Activated CD4-positive, alpha-beta T cell treated with anti-CD3 and anti-CD28 coated beads for 36 hours (primary cell): ENCODE results near the gene PSMD8. TPM values are rescaled to one million over a fixed set of nuclear protein-coding genes. Genes with fewer than 3 reads are reported as not detected.
"Not testable (repeated sequence)": the region's sequence is repeated elsewhere in the genome, so short reads cannot be mapped to it uniquely, and the experiment has no call there.

Experiments used
- ATAC-seq: fragments of 200-7000 bp; cut with Tn5 transposase; one replicate; pipeline ENCODE4 v1.10.0; 2021; ENCODE audit warnings: mild to moderate bottlenecking, moderate library complexity
- CTCF ChIA-PET: fragments of 350-600 bp; sonication (Branson Sonifier 250); formaldehyde crosslinking; loops from one replicate; lab custom pipeline; 2021; ENCODE audit warnings: antibody characterized with exemption; lab: Charles Lee
- POLR2A ChIA-PET: fragments of 350-600 bp; sonication (Branson Sonifier 250); formaldehyde crosslinking; loops from one replicate; lab custom pipeline; 2021; ENCODE audit warnings: antibody characterized with exemption, inconsistent platforms; lab: Charles Lee
- DNase-seq: peaks from one replicate; pipeline ENCODE4 v3.0.0-alpha.2; 2020
- H3K27ac Mint-ChIP-seq: one replicate; pipeline ENCODE4 v1.8.0; 2021; ENCODE audit warnings: mixed read lengths
- H3K27me3 Mint-ChIP-seq: one replicate; pipeline ENCODE4 v1.8.0; 2021; ENCODE audit warnings: mixed read lengths
- H3K36me3 Mint-ChIP-seq: one replicate; pipeline ENCODE4 v1.8.0; 2021; ENCODE audit warnings: low read depth, mixed read lengths
- H3K4me1 Mint-ChIP-seq: one replicate; pipeline ENCODE4 v1.8.0; 2021; ENCODE audit warnings: mixed read lengths
- H3K4me3 Mint-ChIP-seq: one replicate; pipeline ENCODE4 v1.8.0; 2021; ENCODE audit warnings: mild to moderate bottlenecking, moderate library complexity, mixed read lengths
- H3K9me3 Mint-ChIP-seq: one replicate; pipeline ENCODE4 v1.8.0; 2021; ENCODE audit warnings: low read depth, mixed read lengths
- intact Hi-C, 2 experiments: fragments of 100-400 bp; cut with DNase I in 1 of 2; cut with micrococcal nuclease in 1 of 2; formaldehyde crosslinking; loops; one replicate each; pipeline versions ENCODE4 v1.14.2 to v1.15.1; 2022 to 2024; cut with DNase I, micrococcal nuclease
- total RNA-seq, 2 experiments: library from RNA; stranded (reverse); gene quantifications; one replicate each; pipeline ENCODE4 v1.2.3, GENCODE V29; 2021

Gene PSMD8
- total RNA-seq, 2 experiments from 2014 or later, result 219 to 275 TPM

- intact Hi-C loops, result loop anchor here (1.0 to 2.0 kb wide), 6 partner anchors 12 to 98 kb away; partner anchors contain the start of genes PSMD8 (in 1 of the 2), SPINT2 (in 1 of the 2) and YIF1B (in 1 of the 2)
- Mint-ChIP-seq H3K27ac (peak overlapping the region; percentile 55), H3K9me3 (no peaks in the 10 kb centered on the region), H3K4me1 (peaks cover 9% of the 10 kb centered on the region), H3K27me3 (peaks cover 22% of the 10 kb centered on the region), H3K4me3 (peak overlapping the region; percentile 76), H3K36me3 (no peaks in the 10 kb centered on the region)
- DNase-seq (peak; percentile 94), ATAC-seq (peak; percentile 81)
- ChIA-PET CTCF (interaction anchor here (0.5 to 1.4 kb wide), 3 partner anchors 12 to 468 kb away, joined by 3 to 7 read pairs (median 5); partner anchors contain the start of gene PSMD8), POLR2A (interaction anchor here (1.0 kb wide), 1 partner anchor 12 kb away, joined by 7 read pairs; the partner anchor contains the start of gene PSMD8)
Observed at GRCh38 chr19:38362076-38362945, 12.1 kb upstream of the PSMD8 start.

- Mint-ChIP-seq H3K27me3 (peaks cover 23% of the 10 kb centered on the region), H3K4me3 (peak overlapping the region; percentile 76)
- H3K9me3 Mint-ChIP-seq, DNase-seq, H3K36me3 Mint-ChIP-seq, H3K4me1 Mint-ChIP-seq, ATAC-seq, H3K27ac Mint-ChIP-seq, POLR2A ChIA-PET: not testable (repeated sequence)
- CTCF ChIA-PET, result interaction anchor here (0.5 kb wide), 1 partner anchor 468 kb away, joined by 5 read pairs; no protein-coding TSS in a partner anchor
- intact Hi-C loops, result loop anchor here (1.0 to 2.0 kb wide), 6 partner anchors 11 to 99 kb away; partner anchors contain the start of genes PSMD8 (in 1 of the 2), SPINT2 (in 1 of the 2) and YIF1B (in 1 of the 2)
Observed at GRCh38 chr19:38362946-38363688, 11.3 kb upstream of the PSMD8 start.

DNA sequence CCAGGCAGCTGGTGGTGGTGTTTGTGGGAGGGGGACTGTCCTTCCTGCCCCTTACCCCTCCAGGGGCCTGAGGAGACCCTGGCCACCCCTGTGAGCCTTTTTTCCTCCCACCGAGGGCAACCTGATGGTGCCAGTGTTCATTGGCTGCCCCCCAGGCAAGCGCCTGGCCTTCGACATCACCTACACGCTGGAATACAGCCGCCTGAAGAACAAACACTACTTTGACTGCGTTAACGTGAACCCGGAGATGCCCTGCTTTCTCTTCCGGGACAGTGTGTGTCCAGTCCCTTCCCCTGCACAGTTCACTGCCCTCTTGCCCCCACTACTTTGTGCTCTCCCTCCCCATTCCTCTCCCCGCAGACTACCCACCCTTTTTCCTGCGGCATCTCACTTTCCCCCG is 7.3 kb upstream of the PSMD8 start:
- Mint-ChIP-seq H3K36me3 (no peaks in the 10 kb centered on the region), H3K27ac (no peak overlapping the region), H3K27me3 (peaks cover 14% of the 10 kb centered on the region), H3K4me1 (peaks cover 3% of the 10 kb centered on the region), H3K9me3 (no peaks in the 10 kb centered on the region), H3K4me3 (no peak overlapping the region)
- CTCF ChIA-PET, result no interaction called here
- POLR2A ChIA-PET, result no interaction called here
- intact Hi-C loops, result no loop called here
- no peak for ATAC-seq
- no peak for DNase-seq

DNA sequence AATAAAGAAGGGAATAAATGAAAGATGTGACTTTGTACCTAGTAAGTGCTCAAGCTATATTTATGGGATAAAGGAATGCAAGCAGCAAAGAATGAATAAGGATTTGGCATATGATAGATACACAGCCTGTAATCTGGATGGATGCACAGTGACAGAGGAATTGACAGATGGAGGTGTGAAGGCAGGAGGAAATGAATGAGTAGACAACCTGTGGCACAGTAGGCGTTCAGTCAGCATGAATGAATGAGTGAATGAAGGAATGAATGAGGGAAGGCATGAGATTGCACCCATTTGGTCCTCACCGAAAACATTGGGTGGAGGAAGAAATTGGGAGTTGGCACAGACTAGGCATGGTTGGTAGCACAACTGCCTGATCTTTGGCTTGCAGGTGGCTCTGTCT is 4.8 kb upstream of the PSMD8 start:
- peaks cover under 1% of the 10 kb centered on the region for H3K36me3 Mint-ChIP-seq
- CTCF ChIA-PET, result no interaction called here
- H3K4me1 Mint-ChIP-seq, result peaks cover 4% of the 10 kb centered on the region
- no peaks in the 10 kb centered on the region for H3K9me3 Mint-ChIP-seq
- POLR2A ChIA-PET, result no interaction called here
- no peak overlapping the region for H3K27ac Mint-ChIP-seq
- ATAC-seq, result no peak
- H3K27me3 Mint-ChIP-seq, result peaks cover 14% of the 10 kb centered on the region
- DNase-seq, result no peak
- intact Hi-C loops, result no loop called here
- no peak overlapping the region for H3K4me3 Mint-ChIP-seq

GRCh38 chr19:38370299-38370698 is 4.1 kb upstream of the PSMD8 start:
- Mint-ChIP-seq H3K27ac (no peak overlapping the region), H3K27me3 (peaks cover 14% of the 10 kb centered on the region), H3K4me1 (peaks cover 9% of the 10 kb centered on the region), H3K36me3 (peaks cover 6% of the 10 kb centered on the region), H3K4me3 (no peak overlapping the region), H3K9me3 (no peaks in the 10 kb centered on the region)
- no peak for ATAC-seq
- intact Hi-C loops, result no loop called here
- POLR2A ChIA-PET, result no interaction called here
- CTCF ChIA-PET, result interaction anchor here (0.6 kb wide), 1 partner anchor 217 kb away, joined by 4 read pairs; no protein-coding TSS in a partner anchor
- no peak for DNase-seq

DNA sequence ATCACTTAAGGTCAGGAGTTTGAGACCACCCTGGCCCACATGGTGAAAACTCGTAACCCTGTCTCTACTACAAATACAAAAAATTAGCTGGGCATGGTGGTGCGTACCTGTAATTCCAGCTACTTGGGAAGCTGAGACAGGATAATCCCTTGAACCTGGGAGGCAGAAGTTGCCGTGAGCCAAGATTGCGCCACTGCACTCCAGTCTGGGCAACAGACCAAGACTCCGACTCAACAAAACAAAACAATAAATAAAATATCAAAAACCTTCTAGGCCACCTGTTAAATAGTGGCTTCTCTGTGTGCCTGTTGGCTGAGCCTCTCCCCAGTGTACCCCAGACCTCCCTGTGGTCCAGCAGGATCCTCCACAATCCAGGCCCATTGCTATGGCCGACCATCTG is 3.3 kb upstream of the PSMD8 start:
- peaks cover 17% of the 10 kb centered on the region for H3K4me1 Mint-ChIP-seq
- ATAC-seq, result no peak
- intact Hi-C loops, result no loop called here
- peaks cover 12% of the 10 kb centered on the region for H3K27me3 Mint-ChIP-seq
- CTCF ChIA-PET, result interaction anchor here (0.6 kb wide), 1 partner anchor 218 kb away, joined by 4 read pairs; no protein-coding TSS in a partner anchor
- no peak overlapping the region for H3K4me3 Mint-ChIP-seq
- POLR2A ChIA-PET, result no interaction called here
- H3K27ac Mint-ChIP-seq, result no peak overlapping the region
- no peak for DNase-seq
- H3K9me3 Mint-ChIP-seq, result no peaks in the 10 kb centered on the region
- peaks cover 13% of the 10 kb centered on the region for H3K36me3 Mint-ChIP-seq

- Mint-ChIP-seq H3K27me3 (peaks cover 6% of the 10 kb centered on the region), H3K4me3 (peak overlapping the region; percentile 97), H3K36me3 (peaks cover 27% of the 10 kb centered on the region), H3K9me3 (no peaks in the 10 kb centered on the region), H3K4me1 (peaks cover 26% of the 10 kb centered on the region), H3K27ac (peak overlapping the region; percentile 90)
- ChIA-PET POLR2A (interaction anchor here (0.6 to 1.7 kb wide), 10 partner anchors 10 to 140 kb away, joined by 3 to 26 read pairs (median 4); partner anchors contain the start of genes CATSPERG, FAM98C, GGN and SPRED3), CTCF (interaction anchor here (0.5 to 1.8 kb wide), 20 partner anchors 11 to 1524 kb away, joined by 3 to 21 read pairs (median 5); partner anchors contain the start of genes CATSPERG, FAM98C, GGN and SPINT2)
- DNase-seq (no peak), ATAC-seq (no peak)
- intact Hi-C loops, result loop anchor here (1.0 to 2.0 kb wide), 15 partner anchors 12 to 525 kb away; partner anchors contain the start of genes EIF3K (in 2 of the 2), FAM98C (in 2 of the 2), GGN (in 2 of the 2) and SIPA1L3 (in 2 of the 2)
Observed at GRCh38 chr19:38373907-38374331, 452 bp upstream of the PSMD8 start.

- POLR2A ChIA-PET, result interaction anchor here (1.2 to 1.7 kb wide), 4 partner anchors 9 to 39 kb away, joined by 3 to 26 read pairs (median 11); partner anchors contain the start of genes CATSPERG, FAM98C, GGN and SPRED3
- H3K4me3 Mint-ChIP-seq, result peak overlapping the region; percentile 97
- peaks cover 38% of the 10 kb centered on the region for H3K36me3 Mint-ChIP-seq
- peak; percentile 2 for ATAC-seq
- H3K9me3 Mint-ChIP-seq, result no peaks in the 10 kb centered on the region
- H3K27me3 Mint-ChIP-seq, result peaks cover 4% of the 10 kb centered on the region
- intact Hi-C loops, result loop anchor here in 1 of 2 experiments (2.0 kb wide), 2 partner anchors 14 to 28 kb away; partner anchors contain the start of genes FAM98C, GGN and SPRED3
- CTCF ChIA-PET, result interaction anchor here (0.6 to 1.8 kb wide), 6 partner anchors 19 to 473 kb away, joined by 3 to 21 read pairs (median 6); partner anchors contain the start of gene FAM98C
- H3K4me1 Mint-ChIP-seq, result peaks cover 26% of the 10 kb centered on the region
- no peak for DNase-seq
- peak overlapping the region; percentile 98 for H3K27ac Mint-ChIP-seq
Observed at GRCh38 chr19:38375098-38375493, 725 bp downstream of the PSMD8 start.

DNA sequence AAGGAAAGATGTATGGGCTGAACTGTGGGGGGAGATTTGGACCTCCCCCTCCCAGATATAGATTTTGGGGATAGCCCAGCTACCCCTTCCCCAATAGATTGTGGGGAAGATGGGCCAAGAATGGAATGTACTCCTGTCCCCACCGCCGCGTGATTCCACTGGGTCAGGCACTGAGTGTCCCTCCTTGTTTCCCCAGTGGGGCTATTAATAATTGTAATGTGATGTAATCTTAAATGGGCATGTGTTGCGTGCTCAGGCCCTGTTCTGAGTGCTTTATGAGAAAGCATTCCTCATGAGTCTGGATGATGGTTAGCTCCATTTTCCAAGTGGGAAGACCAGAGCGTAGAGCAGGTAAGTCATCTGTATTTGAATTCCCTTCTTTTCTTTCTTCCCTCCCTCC is 1.4 kb downstream of the PSMD8 start:
- Mint-ChIP-seq H3K27ac (peak overlapping the region; percentile 98), H3K4me1 (peaks cover 26% of the 10 kb centered on the region), H3K4me3 (peak overlapping the region; percentile 97), H3K36me3 (peaks cover 44% of the 10 kb centered on the region), H3K9me3 (no peaks in the 10 kb centered on the region), H3K27me3 (no peaks in the 10 kb centered on the region)
- POLR2A ChIA-PET, result interaction anchor here (0.7 kb wide), 1 partner anchor 12 kb away, joined by 3 read pairs; the partner anchor contains the start of gene GGN
- CTCF ChIA-PET, result interaction anchor here (0.7 to 1.3 kb wide), 2 partner anchors 27 to 40 kb away, joined by 4 to 7 read pairs; partner anchors contain the start of genes CATSPERG and FAM98C
- no peak for DNase-seq
- intact Hi-C loops, result loop anchor here in 1 of 2 experiments (2.0 kb wide), 2 partner anchors 13 to 27 kb away; partner anchors contain the start of genes FAM98C, GGN and SPRED3
- ATAC-seq, result no peak

DNA sequence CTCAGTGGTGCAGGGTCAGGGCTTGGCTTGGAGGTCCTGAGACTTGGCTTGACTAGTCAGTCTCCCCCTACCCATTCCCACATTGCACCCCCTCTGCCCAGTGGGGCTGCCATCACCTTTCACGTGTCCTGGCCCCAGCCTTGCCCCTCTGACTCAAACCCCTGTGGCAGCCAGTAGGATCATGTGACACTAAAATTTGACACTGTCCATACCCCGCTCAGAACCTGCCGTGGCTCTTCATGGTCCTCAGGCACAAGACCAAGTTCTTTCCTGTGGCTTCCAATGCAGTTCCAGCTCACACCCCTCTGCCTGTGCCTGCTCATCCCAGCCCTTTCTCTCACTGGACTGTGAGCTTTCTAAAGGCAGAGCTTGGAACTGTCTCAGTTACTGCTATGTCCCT is 2.2 kb downstream of the PSMD8 start:
- no peaks in the 10 kb centered on the region for H3K27me3 Mint-ChIP-seq
- POLR2A ChIA-PET, result interaction anchor here (0.7 kb wide), 1 partner anchor 11 kb away, joined by 3 read pairs; the partner anchor contains the start of gene GGN
- peak overlapping the region; percentile 97 for H3K4me3 Mint-ChIP-seq
- peaks cover 26% of the 10 kb centered on the region for H3K4me1 Mint-ChIP-seq
- DNase-seq, result no peak
- intact Hi-C loops, result no loop called here
- peak overlapping the region; percentile 31 for H3K27ac Mint-ChIP-seq
- CTCF ChIA-PET, result interaction anchor here (1.3 kb wide), 1 partner anchor 26 kb away, joined by 7 read pairs; the partner anchor contains the start of gene FAM98C
- H3K36me3 Mint-ChIP-seq, result peaks cover 52% of the 10 kb centered on the region
- ATAC-seq, result no peak
- H3K9me3 Mint-ChIP-seq, result no peaks in the 10 kb centered on the region
